Measurements from ENCODE around the gene DISP3.

The DISP3 gene

GRCh38 chr1:11494771-11495170, 15.8 kb downstream of the DISP3 start:
- H3F3A ChIP-seq (ENCODE audit: control insufficient read depth, insufficient read depth), result no peaks in the 10 kb centered on the region
- TF ChIP-seq EZH2phosphoT487 (IDR thresholded peaks at IDR 0.05; ENCODE audit: borderline replicate concordance, low read length) (no peak), CTCF (IDR thresholded peaks at IDR 0.05; ENCODE audit: low read depth, low read length, poor library complexity, severe bottlenecking) (no peak)
- no peaks in the 10 kb centered on the region for H3K27me3 ChIP-seq (ENCODE audit: control insufficient read depth, low read length)
- H3K4me2 ChIP-seq (ENCODE audit: low read length), result no peak overlapping the region
- no peak overlapping the region for H3K27ac ChIP-seq (ENCODE audit: low read depth, low read length)
- H3K4me3 ChIP-seq (ENCODE audit: low read length), result no peak overlapping the region
- no peaks in the 10 kb centered on the region for H3K79me2 ChIP-seq (ENCODE audit: control insufficient read depth, low read length)
- no peaks in the 10 kb centered on the region for H3K9me3 ChIP-seq (ENCODE audit: control insufficient read depth, insufficient read depth, low read length)
- H3K9me2 ChIP-seq (replicated peaks; ENCODE audit: control insufficient read depth, low read length), result no peaks in the 10 kb centered on the region
- H3K4me1 ChIP-seq (ENCODE audit: control insufficient read depth, low read length), result no peaks in the 10 kb centered on the region
- H4K20me1 ChIP-seq (ENCODE audit: control insufficient read depth, insufficient read depth, low read depth, low read length), result no peaks in the 10 kb centered on the region
- no peaks in the 10 kb centered on the region for H3K36me3 ChIP-seq (ENCODE audit: control insufficient read depth, low read length)

DNA sequence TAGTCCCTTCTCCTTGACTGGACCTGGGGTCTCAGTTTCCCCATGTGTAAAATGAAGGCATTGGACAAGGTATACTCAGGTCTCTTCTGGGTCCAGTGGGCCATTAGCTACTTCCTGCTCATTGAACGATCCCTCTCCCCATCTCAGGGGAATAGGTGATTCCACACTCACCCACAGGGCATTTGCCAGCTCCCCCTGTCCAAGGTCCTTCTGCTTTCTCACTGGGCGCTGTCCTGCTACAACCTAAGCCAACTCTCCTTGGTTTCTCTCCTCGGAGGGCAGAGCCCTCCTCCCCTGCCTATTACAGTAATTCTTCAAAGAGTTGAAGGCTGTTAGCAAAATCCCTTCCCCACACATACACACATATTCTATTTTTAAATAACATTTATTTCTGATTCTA, 16.6 kb downstream of the DISP3 start:
- Histone ChIP-seq H3K36me3 (ENCODE audit: control insufficient read depth, low read length) (no peaks in the 10 kb centered on the region), H3K9me3 (ENCODE audit: control insufficient read depth, insufficient read depth, low read length) (no peaks in the 10 kb centered on the region), H3F3A (ENCODE audit: control insufficient read depth, insufficient read depth) (no peaks in the 10 kb centered on the region), H3K4me2 (ENCODE audit: low read length) (no peak overlapping the region), H3K4me1 (ENCODE audit: control insufficient read depth, low read length) (no peaks in the 10 kb centered on the region), H3K4me3 (ENCODE audit: low read length) (no peak overlapping the region), H3K27me3 (ENCODE audit: control insufficient read depth, low read length) (no peaks in the 10 kb centered on the region), H3K9me2 (replicated peaks; ENCODE audit: control insufficient read depth, low read length) (no peaks in the 10 kb centered on the region), H4K20me1 (ENCODE audit: control insufficient read depth, insufficient read depth, low read depth, low read length) (no peaks in the 10 kb centered on the region), H3K79me2 (ENCODE audit: control insufficient read depth, low read length) (no peaks in the 10 kb centered on the region), H3K27ac (ENCODE audit: low read depth, low read length) (no peak overlapping the region)
- no peak for TF ChIP-seq CTCF (IDR thresholded peaks at IDR 0.05; ENCODE audit: low read depth, low read length, poor library complexity, severe bottlenecking)
- no peak for TF ChIP-seq EZH2phosphoT487 (IDR thresholded peaks at IDR 0.05; ENCODE audit: borderline replicate concordance, low read length)

- H3K4me2 ChIP-seq (ENCODE audit: low read length), result no peak overlapping the region
- H3K27ac ChIP-seq (ENCODE audit: low read depth, low read length), result no peak overlapping the region
- TF ChIP-seq CTCF (IDR thresholded peaks at IDR 0.05; ENCODE audit: low read depth, low read length, poor library complexity, severe bottlenecking) (no peak), EZH2phosphoT487 (IDR thresholded peaks at IDR 0.05; ENCODE audit: borderline replicate concordance, low read length) (no peak)
- H3K4me3 ChIP-seq (ENCODE audit: low read length), result no peak overlapping the region
- no peaks in the 10 kb centered on the region for H3K79me2 ChIP-seq (ENCODE audit: control insufficient read depth, low read length)
- H3K9me3 ChIP-seq (ENCODE audit: control insufficient read depth, insufficient read depth, low read length), result no peaks in the 10 kb centered on the region
- no peaks in the 10 kb centered on the region for H3K27me3 ChIP-seq (ENCODE audit: control insufficient read depth, low read length)
- H3K4me1 ChIP-seq (ENCODE audit: control insufficient read depth, low read length), result no peaks in the 10 kb centered on the region
- H3K36me3 ChIP-seq (ENCODE audit: control insufficient read depth, low read length), result no peaks in the 10 kb centered on the region
- H4K20me1 ChIP-seq (ENCODE audit: control insufficient read depth, insufficient read depth, low read depth, low read length), result no peaks in the 10 kb centered on the region
- H3K9me2 ChIP-seq (replicated peaks; ENCODE audit: control insufficient read depth, low read length), result no peaks in the 10 kb centered on the region
- no peaks in the 10 kb centered on the region for H3F3A ChIP-seq (ENCODE audit: control insufficient read depth, insufficient read depth)
These were observed 17.7 kb downstream of the DISP3 start for GRCh38 chr1:11496551-11497080.

Data from DOHH2 (cell line).